WTC11 (cell line): ENCODE measurements around the gene MBP. TPM values are rescaled to one million over a fixed set of nuclear protein-coding genes. Genes with fewer than 3 reads are reported as not detected.

Experiments
- ATAC-seq: fragments of 200-7000 bp; cut with Tn5 transposase; 2 replicates; pipeline ENCODE4 v1.10.0; 2021; ENCODE audit warnings: mild to moderate bottlenecking, moderate library complexity
- CTCF ChIA-PET: fragments of 300-600 bp; sonication (Branson Sonifier 250); formaldehyde crosslinking; loops from one replicate; lab custom pipeline; 2021; ENCODE audit warnings: antibody characterized with exemption; lab: Charles Lee
- POLR2A ChIA-PET: fragments of 350-600 bp; sonication (Branson Sonifier 250); formaldehyde crosslinking; loops from one replicate; lab custom pipeline; 2021; ENCODE audit warnings: antibody characterized with exemption; lab: Charles Lee
- DNase-seq: peaks from one replicate; pipeline ENCODE4 v3.0.0; 2021; ENCODE audit warnings: low spot score
- H3K27ac Mint-ChIP-seq: 2 replicates; pipeline ENCODE4 v1.8.0; 2021; ENCODE audit warnings: mixed read lengths
- H3K27me3 Mint-ChIP-seq: 2 replicates; pipeline ENCODE4 v1.8.0; 2021; ENCODE audit warnings: low read depth, mild to moderate bottlenecking, moderate library complexity, mixed read lengths
- H3K36me3 Mint-ChIP-seq: 2 replicates; pipeline ENCODE4 v1.8.0; 2021; ENCODE audit warnings: mixed read lengths
- H3K4me1 Mint-ChIP-seq: 2 replicates; pipeline ENCODE4 v1.8.0; 2022; ENCODE audit warnings: mixed read lengths
- H3K4me3 Mint-ChIP-seq: 2 replicates; pipeline ENCODE4 v1.8.0; 2021; ENCODE audit warnings: mild to moderate bottlenecking, moderate library complexity, mixed read lengths
- H3K9me3 Mint-ChIP-seq: 2 replicates; pipeline ENCODE4 v1.8.0; 2021; ENCODE audit warnings: mixed read lengths
- ATF6 ChIP-seq: sonication (generic); formaldehyde crosslinking; IDR thresholded peaks from 2 replicates; pipeline ENCODE4 v1.8.1; 2023; ENCODE audit warnings: mild to moderate bottlenecking, missing genetic modification reagents
- E2F1 ChIP-seq: sonication (generic); formaldehyde crosslinking; IDR thresholded peaks from 2 replicates; pipeline ENCODE4 v1.8.0; 2022; ENCODE audit warnings: mild to moderate bottlenecking, missing genetic modification reagents
- E2F5 ChIP-seq: sonication (generic); formaldehyde crosslinking; IDR thresholded peaks from 2 replicates; pipeline ENCODE4 v1.8.1; 2022; ENCODE audit warnings: mild to moderate bottlenecking, moderate library complexity, missing genetic modification reagents
- ESRRA ChIP-seq: sonication (generic); formaldehyde crosslinking; IDR thresholded peaks from 2 replicates; pipeline ENCODE4 v1.8.1; 2022; ENCODE audit warnings: mild to moderate bottlenecking, missing genetic modification reagents, borderline replicate concordance
- ETV6 ChIP-seq: sonication (generic); formaldehyde crosslinking; IDR thresholded peaks from 2 replicates; pipeline ENCODE4 v1.8.1; 2022; ENCODE audit warnings: mild to moderate bottlenecking, missing genetic modification reagents
- FOXJ3 ChIP-seq: sonication (generic); formaldehyde crosslinking; IDR thresholded peaks from 2 replicates; pipeline ENCODE4 v1.9.0; 2021; ENCODE audit warnings: missing genetic modification reagents, mild to moderate bottlenecking, borderline replicate concordance
- FOXK1 ChIP-seq: sonication (generic); formaldehyde crosslinking; IDR thresholded peaks from 2 replicates; pipeline ENCODE4 v1.8.0; 2022; ENCODE audit warnings: mild to moderate bottlenecking, moderate library complexity, missing genetic modification reagents
- FOXP1 ChIP-seq: sonication (generic); formaldehyde crosslinking; IDR thresholded peaks from 2 replicates; pipeline ENCODE4 v1.8.0; 2022; ENCODE audit warnings: missing genetic modification reagents, mild to moderate bottlenecking, moderate library complexity, borderline replicate concordance
- GABPB1 ChIP-seq: sonication (generic); formaldehyde crosslinking; IDR thresholded peaks from 2 replicates; pipeline ENCODE4 v1.8.1; 2023; ENCODE audit warnings: mild to moderate bottlenecking, missing genetic modification reagents
- IRF1 ChIP-seq: sonication (generic); formaldehyde crosslinking; IDR thresholded peaks from 2 replicates; pipeline ENCODE4 v1.8.0; 2023; ENCODE audit warnings: missing genetic modification reagents
- MXD4 ChIP-seq: fragments of 250-450 bp; sonication (Bioruptor Pico); IDR thresholded peaks from 2 replicates; pipeline ENCODE4 v1.8.0; 2021; ENCODE audit warnings: mild to moderate bottlenecking, moderate library complexity, borderline replicate concordance
- NFYB ChIP-seq: sonication (generic); formaldehyde crosslinking; conservative IDR thresholded peaks from 2 replicates; pipeline ENCODE4 v1.8.0; 2022; ENCODE audit warnings: low read depth, missing genetic modification reagents
- PRDM15 ChIP-seq: sonication (generic); formaldehyde crosslinking; IDR thresholded peaks from 2 replicates; pipeline ENCODE4 v1.8.0; 2022; ENCODE audit warnings: missing genetic modification reagents
- PRRX2 ChIP-seq: fragments of 250-450 bp; sonication (Bioruptor Pico); IDR thresholded peaks from 2 replicates; pipeline ENCODE4 v1.8.0; 2021; ENCODE audit warnings: mild to moderate bottlenecking
- ZNF138 ChIP-seq: sonication (generic); formaldehyde crosslinking; conservative IDR thresholded peaks from 2 replicates; pipeline ENCODE4 v1.8.1; 2022; ENCODE audit warnings: mild to moderate bottlenecking, moderate library complexity, missing genetic modification reagents
- ZNF416 ChIP-seq: fragments of 250-450 bp; sonication (Bioruptor Pico); IDR thresholded peaks from 2 replicates; pipeline ENCODE4 v1.9.0; 2021; ENCODE audit warnings: mild to moderate bottlenecking, inconsistent platforms
- total RNA-seq: library from RNA; stranded (reverse); gene quantifications from 3 replicates; pipeline ENCODE4 v1.2.3, GENCODE V29; 2021

MBP gene
- total RNA-seq, 1 experiment from 2014 or later, result 19.6 TPM

GRCh38 chr18:77069931-77070330 lies 62.7 kb downstream of the MBP start:
- Mint-ChIP-seq H3K4me1 (peaks cover 34% of the 10 kb centered on the region), H3K9me3 (no peaks in the 10 kb centered on the region), H3K4me3 (no peak overlapping the region)
- no peak for DNase-seq
- TF ChIP-seq GABPB1 (no peak), PRRX2 (CRISPR knock-in tag) (no peak), NFYB (CRISPR knock-in tag) (no peak), MXD4 (CRISPR knock-in tag) (no peak), E2F5 (CRISPR knock-in tag) (no peak), FOXK1 (CRISPR knock-in tag) (no peak), ZNF138 (CRISPR knock-in tag) (no peak), PRDM15 (CRISPR knock-in tag) (no peak), IRF1 (CRISPR knock-in tag) (no peak), FOXP1 (CRISPR knock-in tag) (no peak), FOXJ3 (CRISPR knock-in tag) (no peak), ZNF416 (CRISPR knock-in tag) (no peak), ATF6 (CRISPR knock-in tag) (no peak), ETV6 (CRISPR knock-in tag) (no peak), ESRRA (CRISPR knock-in tag) (no peak)
- TF ChIP-seq, all 79 proteins: peak for 0
- peaks cover 11% of the 10 kb centered on the region for H3K36me3 Mint-ChIP-seq
- no peak for ATAC-seq
- POLR2A ChIA-PET, result no interaction called here
- H3K27ac Mint-ChIP-seq, result peak overlapping the region; percentile 55; the same call in 1 of the 2 replicates
- CTCF ChIA-PET, result interaction anchor here (1.4 to 1.5 kb wide), 3 partner anchors 15 to 143 kb away, joined by 3 to 7 read pairs (median 4); no protein-coding TSS in a partner anchor
- H3K27me3 Mint-ChIP-seq, result no peaks in the 10 kb centered on the region

- Mint-ChIP-seq H3K9me3 (no peaks in the 10 kb centered on the region), H3K27ac (peak overlapping the region; percentile 52; the same call in 1 of the 2 replicates), H3K4me1 (peaks cover 34% of the 10 kb centered on the region), H3K27me3 (no peaks in the 10 kb centered on the region), H3K36me3 (peaks cover 15% of the 10 kb centered on the region), H3K4me3 (no peak overlapping the region)
- ChIA-PET CTCF (interaction anchor here (0.9 to 1.5 kb wide), 4 partner anchors 14 to 147 kb away, joined by 3 to 7 read pairs (median 4); no protein-coding TSS in a partner anchor), POLR2A (no interaction called here)
- no peak for DNase-seq
- TF ChIP-seq E2F1, result no peak
- ATAC-seq, result peak; percentile 50
These were observed 63.1 kb downstream of the MBP start for GRCh38 chr18:77069482-77069881.
